DMS153 treated with DMSO at 0.1 percent for 48 hours (cell line): ENCODE measurements around the gene ASL.
"Not testable (repeated sequence)": the region's sequence is repeated elsewhere in the genome, so short reads cannot be mapped to it uniquely, and the experiment has no call there.

Experiments
- DNase-seq: peaks from one replicate; lab custom pipeline; 2025; ENCODE audit not compliant: unreplicated experiment; lab: John Stamatoyannopoulos, UW

ASL gene

DNA sequence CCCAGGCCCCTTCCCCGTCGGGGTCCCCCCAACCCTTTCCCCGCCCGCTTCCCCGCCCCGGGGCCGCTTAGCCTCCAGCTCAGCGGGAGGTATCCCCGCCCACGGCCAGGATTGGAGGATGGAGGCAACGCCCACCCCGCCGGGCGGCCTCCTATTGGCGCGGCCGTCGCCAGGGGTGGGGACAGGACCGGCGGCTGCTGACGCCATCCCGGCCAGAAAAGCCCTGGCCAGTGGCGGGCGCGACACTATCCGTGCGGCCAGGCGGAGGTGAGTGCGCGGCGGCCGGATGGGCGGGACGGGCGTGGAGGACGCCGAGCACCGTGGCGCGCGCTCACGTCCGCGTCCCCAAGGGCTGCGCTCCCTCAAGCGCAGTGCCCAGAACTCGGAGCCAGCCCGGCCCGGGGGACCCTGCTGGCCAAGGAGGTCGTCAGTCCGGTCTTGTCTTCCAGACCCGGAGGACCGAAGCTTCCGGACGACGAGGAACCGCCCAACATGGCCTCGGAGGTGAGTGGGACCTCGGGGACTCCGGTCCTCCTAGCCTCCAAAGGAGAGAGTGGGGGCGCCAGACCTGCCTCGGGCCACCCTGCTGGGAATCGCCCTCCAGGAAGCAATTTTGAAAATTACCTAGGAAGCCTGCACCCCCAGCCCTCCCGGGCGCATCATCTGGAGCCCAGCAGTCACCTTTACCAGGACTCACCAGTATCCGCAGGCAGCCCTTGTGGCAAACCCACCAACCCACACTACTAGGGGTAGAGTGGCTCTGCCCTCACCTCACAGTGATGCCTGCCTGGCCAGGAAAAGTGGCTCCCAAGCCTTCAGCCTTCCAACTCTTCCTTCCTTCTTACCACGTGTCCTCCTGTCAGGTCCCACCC is at the start of gene ASL:
Gene ASL (plus strand): TSS at position 230 of the 872 bp plus-strand sequence. CDS start 263 bp downstream, at position 493.
- DNase-seq = peak; percentile 73

DNA sequence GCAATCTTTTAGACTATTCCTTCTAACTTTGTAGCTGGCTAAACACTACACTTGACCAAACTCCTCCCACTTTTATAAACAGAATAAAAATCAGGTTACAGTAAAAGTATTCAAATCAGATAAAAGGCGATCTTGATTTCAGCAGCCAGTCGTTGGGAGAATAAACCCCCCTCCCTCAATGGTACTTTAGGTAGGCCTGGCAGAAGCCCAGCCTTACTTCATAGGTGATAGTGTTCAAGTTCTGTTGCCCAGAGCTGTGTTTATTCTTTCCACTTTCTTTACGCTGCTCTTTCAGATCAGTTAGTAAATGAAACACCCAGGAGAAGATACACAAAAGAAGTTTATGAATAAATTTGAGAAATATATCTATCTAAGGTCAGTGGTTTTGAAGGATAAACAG is 47.3 kb upstream of the ASL start:
- not testable (repeated sequence) for DNase-seq

GRCh38 chr7:66033471-66034385 is 41.9 kb upstream of the ASL start:
- no peak for DNase-seq

DNA sequence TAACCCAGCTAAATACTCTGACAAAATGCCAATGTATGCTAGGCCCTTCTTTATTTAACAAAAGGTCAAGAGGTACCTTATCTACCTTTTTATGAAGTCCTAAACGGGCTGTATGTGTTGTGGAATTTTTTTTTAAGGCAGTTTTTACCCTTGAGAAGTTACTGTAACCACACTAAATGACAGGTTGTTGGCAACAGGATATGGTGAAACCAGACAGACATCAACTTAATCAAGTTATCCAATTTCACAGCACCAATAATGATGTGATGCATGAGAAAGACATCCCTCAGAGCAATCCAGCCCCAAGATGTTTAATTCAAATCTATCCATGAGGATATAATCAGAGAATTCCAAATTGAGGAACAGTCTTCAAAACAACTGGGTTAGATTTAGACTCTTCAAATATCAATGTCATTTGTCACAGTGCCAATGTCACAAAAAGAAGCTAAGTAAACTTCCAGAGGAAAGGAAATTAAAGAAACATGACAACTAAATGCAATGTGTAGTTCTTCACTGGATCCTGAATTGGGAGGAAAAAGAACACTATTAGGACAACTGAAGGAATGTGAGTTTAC is 41.1 kb upstream of the ASL start:
- DNase-seq = not testable (repeated sequence)

- DNase-seq = no peak
These were observed 39.2 kb upstream of the ASL start for GRCh38 chr7:66036382-66036781.

DNA sequence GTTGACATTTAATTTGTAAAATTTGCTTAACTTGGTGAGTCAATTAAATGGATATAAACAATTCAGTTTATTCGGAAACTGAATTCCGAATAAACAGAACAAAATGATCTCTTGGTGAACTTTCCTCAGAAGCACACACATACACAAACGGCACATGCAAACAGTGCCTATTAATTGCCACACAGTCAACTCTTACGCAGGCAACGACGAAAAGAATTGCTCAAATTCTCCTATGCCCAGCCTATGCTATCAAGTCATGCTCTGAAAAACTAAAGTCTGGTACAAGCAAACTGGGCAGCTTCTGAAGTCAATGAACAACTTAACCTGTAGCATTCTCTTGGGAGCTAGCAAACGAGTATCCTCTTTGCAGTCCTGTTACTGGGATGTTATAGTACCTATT is 38.8 kb upstream of the ASL start:
- no peak for DNase-seq

DNA sequence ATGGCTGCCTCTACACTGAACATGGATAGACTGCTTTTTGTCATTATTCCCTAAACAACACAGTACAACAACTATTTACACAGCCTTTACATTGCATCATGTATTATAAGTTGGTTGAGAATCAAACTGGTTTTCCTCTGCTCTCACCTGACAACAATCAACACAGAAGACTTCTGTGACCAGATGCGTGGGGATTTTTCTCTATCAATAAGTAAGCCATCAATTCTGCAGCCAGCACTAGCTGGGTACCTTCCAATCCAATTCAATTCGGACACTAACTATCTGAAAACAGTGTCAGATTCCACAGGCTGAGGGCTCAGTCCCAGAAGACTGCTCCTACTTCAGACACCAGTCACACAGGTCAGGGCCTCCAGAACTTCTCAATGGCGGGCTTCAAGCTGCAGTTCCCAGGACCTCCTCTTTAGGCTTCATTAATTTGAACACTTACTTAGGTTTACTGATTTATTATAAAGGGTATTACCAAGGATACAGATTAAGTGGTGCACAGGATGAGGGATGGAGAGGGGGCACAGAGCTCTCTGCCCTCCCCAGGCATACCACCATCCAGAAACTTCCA is 36.4 kb upstream of the ASL start:
- no peak for DNase-seq

DNA sequence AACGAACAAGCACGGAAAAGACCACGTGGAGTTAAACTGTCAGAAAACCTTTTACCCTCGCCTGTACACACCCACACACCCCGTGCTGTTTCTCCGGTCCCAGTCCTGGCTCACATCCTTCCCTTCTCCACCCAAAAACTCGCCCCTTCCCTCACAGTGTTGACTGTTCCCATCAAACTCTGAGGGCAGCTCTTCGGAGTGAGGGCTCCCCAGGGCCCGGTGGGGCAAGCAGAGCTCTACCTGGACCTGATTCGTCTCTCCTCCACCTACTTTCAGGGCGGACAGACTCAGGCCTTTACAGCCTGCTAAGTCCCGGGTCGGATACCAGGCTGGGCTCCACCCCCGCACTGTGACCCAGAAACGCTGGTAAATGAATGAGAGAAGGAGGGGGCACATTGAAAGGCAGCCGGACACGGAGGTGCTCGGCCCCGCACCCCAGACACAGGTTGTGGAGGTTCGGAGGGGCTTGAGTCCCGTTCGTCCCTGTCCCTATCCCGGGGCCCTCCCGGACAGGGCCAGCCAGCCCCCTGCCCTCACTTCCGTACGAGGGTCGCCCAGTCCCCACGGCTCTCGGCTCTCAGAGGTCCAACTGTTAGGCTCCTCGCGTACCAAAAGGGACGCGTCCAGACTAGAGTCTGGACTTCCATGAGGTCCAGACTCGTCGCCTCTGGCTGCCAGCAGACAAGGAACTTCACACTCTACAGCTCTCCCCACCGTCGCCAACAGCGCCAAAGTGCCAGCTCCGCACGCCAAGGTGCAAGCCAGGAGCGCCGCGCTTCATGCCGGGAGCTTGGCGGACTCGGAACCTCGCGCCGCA is 31.7 kb upstream of the ASL start:
- DNase-seq = peak; percentile 27

DNA sequence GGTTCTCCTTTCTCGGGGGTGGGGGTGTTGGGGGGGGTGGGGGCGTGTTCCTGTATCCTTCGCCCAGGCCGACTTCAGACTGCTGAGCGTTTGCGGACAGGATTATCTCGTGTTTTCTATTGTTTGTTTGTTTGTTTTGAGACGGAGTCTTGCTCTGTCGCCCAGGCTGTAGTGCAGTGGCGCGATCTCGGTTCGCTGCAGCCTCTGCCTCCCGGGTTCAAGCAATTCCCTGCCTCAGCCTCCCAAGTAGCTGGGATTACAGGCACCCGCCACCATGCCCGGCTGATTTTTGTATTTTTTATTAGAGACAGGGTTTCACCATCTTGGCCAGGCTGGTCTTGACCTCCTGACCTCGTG is 31.1 kb upstream of the ASL start:
- not testable (repeated sequence) for DNase-seq

GRCh38 chr7:66047426-66047825 is 28.2 kb upstream of the ASL start:
- no peak for DNase-seq

DNA sequence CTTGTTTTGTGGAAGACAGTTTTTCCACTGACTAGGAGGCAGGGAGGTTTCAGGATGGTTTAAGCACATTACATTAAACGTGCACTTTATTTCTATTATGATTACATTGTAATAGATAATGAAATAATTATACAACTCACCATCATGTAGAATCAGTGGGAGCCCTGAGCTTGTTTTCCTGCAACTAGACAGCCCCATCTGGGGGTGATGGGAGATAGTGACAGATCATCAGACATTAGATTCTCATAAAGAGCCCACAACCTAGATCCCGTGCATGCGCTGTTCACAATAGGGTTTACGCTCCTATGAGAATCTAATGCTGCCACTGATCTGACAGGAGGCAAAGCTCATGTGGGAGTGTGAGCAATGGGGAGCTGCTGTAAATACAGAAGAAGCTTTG is 25.7 kb upstream of the ASL start:
- DNase-seq = not testable (repeated sequence)

DNA sequence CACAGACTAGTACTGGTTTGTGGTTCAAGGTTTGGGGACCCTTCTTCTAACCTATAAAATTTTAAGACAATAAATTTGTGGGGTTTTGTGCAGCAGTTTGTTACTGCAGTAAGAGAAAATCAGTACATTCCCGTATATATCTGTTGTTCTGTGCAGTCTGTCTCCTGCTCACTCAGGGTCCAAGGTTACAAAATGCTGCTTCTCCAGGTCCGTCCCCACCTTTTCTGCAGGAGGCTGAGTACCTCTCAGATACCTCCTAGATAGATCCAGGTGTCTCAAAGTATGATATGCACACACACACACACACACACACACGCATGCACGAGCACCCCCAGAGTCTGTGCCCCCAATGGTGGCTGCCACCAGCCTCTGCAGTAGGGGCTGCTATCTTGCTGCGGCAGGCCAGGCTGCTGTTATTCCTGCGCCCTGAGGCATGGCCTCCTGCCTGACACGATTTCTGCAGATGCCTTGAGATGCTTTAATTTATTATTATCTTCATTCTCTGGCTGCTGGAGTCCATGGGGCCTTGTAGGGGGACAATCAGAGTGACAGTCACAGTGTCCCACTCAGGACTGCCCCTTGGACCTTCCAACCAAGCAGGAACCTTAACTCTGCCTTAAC is 25.2 kb upstream of the ASL start:
- DNase-seq = no peak

- peak; percentile 22 for DNase-seq
These were observed 24.6 kb upstream of the ASL start for GRCh38 chr7:66050990-66051448.

GRCh38 chr7:66052447-66052846 is 23.2 kb upstream of the ASL start:
- DNase-seq = no peak

DNA sequence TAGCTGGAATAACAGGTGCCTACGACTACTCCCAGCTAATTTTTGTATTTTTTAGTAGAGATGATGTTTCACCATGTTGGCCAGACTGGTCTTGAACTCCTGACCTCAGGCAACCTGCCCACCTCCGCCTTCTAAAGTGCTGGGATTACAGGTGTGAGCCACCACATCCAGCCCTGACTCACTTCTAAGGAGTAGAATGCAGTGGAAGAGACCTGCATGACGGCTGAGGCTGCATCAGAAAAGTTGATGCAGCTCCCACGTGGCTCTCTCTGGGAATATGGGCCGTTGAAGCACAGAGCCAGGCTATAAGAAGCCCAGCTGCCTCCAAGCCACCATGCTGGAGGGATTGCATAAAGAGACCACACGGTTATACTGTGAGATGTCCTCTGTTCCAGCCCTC is 21.6 kb upstream of the ASL start:
- no peak for DNase-seq

DNA sequence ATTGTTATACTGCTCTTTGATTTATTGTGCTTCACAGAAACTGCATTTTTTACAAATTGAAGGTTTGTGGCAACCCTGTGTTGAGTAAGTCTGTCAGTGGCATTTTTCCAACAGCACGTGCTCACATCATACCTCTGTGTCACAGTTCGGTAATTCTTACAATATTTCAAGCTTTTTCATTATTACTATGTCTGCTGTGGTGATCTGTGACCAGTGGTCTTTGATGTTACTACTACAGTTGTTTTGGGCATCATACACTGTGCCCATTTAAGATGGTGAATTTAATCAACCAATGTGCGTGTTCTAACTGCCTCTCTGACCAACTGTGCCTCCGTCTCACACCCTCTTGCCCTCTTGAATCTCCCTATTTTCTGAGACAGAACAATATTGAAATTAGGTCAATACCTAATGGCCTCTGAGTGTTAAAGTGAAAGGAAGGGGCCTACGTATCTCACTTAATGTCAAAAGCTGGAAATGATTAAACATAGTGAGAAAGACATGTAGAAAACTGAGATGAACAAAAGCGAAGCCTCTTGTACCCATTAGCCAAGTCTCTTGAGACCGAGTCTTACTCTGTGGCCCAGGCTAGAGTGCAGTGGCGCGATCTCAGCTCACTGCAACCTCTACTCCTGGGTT is 20.2 kb upstream of the ASL start:
- no peak for DNase-seq

DNA sequence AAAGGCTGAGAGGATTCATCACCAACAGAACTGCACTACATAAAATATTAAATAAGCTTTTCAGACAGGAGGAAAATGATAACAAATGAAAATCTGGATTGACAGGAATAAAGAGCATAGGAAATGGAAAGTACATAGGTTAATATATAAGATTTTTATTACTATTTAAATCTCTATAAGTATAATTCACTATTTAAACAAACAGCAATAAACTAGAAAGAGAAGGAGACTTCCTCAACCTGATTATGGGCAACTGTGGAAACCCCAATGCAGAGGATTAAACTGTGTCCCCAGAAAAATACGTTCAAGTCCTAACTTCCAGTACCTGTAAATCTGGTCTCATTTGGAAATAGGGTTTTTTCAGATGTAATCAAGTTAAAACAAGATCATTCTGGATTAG is 14.8 kb upstream of the ASL start:
- no peak for DNase-seq

GRCh38 chr7:66069732-66070131 is 5.9 kb upstream of the ASL start:
- DNase-seq = no peak

DNA sequence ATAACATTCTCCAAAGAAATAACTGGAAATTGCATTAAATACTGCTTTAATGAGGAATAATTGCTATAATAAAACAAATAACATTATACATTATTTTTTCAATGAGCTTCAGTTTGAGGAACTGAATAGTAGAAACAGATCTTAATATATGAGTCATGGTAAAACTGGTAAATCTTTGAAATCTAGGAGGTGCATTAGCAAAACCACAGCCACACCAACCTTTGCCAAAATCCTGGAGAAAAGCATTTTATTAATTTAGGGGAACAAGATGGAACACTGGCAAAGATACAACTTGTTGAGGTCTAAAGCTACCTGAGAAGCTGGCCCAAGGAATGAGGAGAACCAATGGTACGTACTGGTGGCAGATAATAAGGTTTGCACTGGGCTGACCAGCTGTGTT is 5.4 kb upstream of the ASL start:
- DNase-seq = no peak
